Activated CD4-positive, alpha-beta T cell treated with anti-CD3 and anti-CD28 coated beads, Interleukin-2, Interleukin-4, amounts not matched to agents 100 ng/mL and 50 ng/mL, durations not matched to agents 16 hours and 8 hours (primary cell): ENCODE results near the gene SDCBP2.

Experiments used
- DNase-seq: peaks from one replicate; pipeline ENCODE4 v3.0.0-alpha.2; 2020; ENCODE audit warnings: low spot score

SDCBP2 gene

GRCh38 chr20:1297486-1297885, 31.5 kb downstream of the SDCBP2 start:
- no peak for DNase-seq

- DNase-seq = no peak
Observed at GRCh38 chr20:1296922-1297321, 32.0 kb downstream of the SDCBP2 start.

- no peak for DNase-seq
Observed at GRCh38 chr20:1296117-1296610, 32.8 kb downstream of the SDCBP2 start.

- no peak for DNase-seq
Observed at GRCh38 chr20:1295276-1295930, 33.5 kb downstream of the SDCBP2 start.

- DNase-seq = no peak
Observed at GRCh38 chr20:1294497-1294896, 34.4 kb downstream of the SDCBP2 start.

GRCh38 chr20:1293641-1294379, 35.1 kb downstream of the SDCBP2 start:
- no peak for DNase-seq

- no peak for DNase-seq
Observed at GRCh38 chr20:1292620-1293019, 36.3 kb downstream of the SDCBP2 start.

GRCh38 chr20:1291191-1291741, 37.7 kb downstream of the SDCBP2 start:
- DNase-seq = no peak

GRCh38 chr20:1287787-1288569, 41.0 kb downstream of the SDCBP2 start:
- DNase-seq = no peak

- DNase-seq = no peak
Observed at GRCh38 chr20:1287306-1287705, 41.6 kb downstream of the SDCBP2 start.

GRCh38 chr20:1286267-1287024, 42.5 kb downstream of the SDCBP2 start:
- DNase-seq = no peak

- DNase-seq = no peak
Observed at GRCh38 chr20:1283522-1284510, 45.1 kb downstream of the SDCBP2 start.

GRCh38 chr20:1282966-1283365, 46.0 kb downstream of the SDCBP2 start:
- DNase-seq = no peak

GRCh38 chr20:1281279-1282057, 47.5 kb downstream of the SDCBP2 start:
- no peak for DNase-seq

- DNase-seq = no peak
Observed at GRCh38 chr20:1280195-1281102, 48.5 kb downstream of the SDCBP2 start.

GRCh38 chr20:1278993-1279392, 49.9 kb downstream of the SDCBP2 start:
- no peak for DNase-seq

GRCh38 chr20:1277529-1278322, 51.2 kb downstream of the SDCBP2 start:
- DNase-seq = no peak

- no peak for DNase-seq
Observed at GRCh38 chr20:1275919-1276318, 53.0 kb downstream of the SDCBP2 start.
